Endothelial cell of umbilical vein (primary cell): ENCODE data around the gene PIK3R1. TPM values are rescaled to one million over a fixed set of nuclear protein-coding genes. Genes with fewer than 3 reads are reported as not detected.

ENCODE experiments used
- BruUV-seq: library from RNA; stranded (reverse); fragments of 400-500 nt; replicated peaks from 2 replicates; lab custom pipeline; 2021; lab: Mats Ljungman, UMichigan
- CTCF ChIA-PET: fragments of 300-600, 350-600 bp; sonication (Branson Sonifier 250); formaldehyde crosslinking; loops from one replicate; lab custom pipeline; 2021; ENCODE audit warnings: antibody characterized with exemption, inconsistent platforms; lab: Charles Lee
- POLR2A ChIA-PET: fragments of 300-600, 350-600 bp; sonication (Branson Sonifier 250); formaldehyde crosslinking; loops from one replicate; lab custom pipeline; 2021; ENCODE audit warnings: antibody characterized with exemption, inconsistent platforms; lab: Charles Lee
- DNase-seq: peaks from one replicate; pipeline ENCODE4 v3.0.0-alpha.2; 2011; ENCODE audit warnings: low read depth, low spot score
- FAIRE-seq: peaks from 2 replicates; lab custom pipeline; 2011; peaks lifted over from hg19 to GRCh38; lab: Jason Lieb, UNC
- H2AFZ ChIP-seq: 2 replicates; pipeline ENCODE4 v1.6.0; 2012; ENCODE audit warnings: low read depth, low read length, control low read depth, inconsistent platforms
- H3K27ac ChIP-seq: 2 replicates; pipeline ENCODE4 v1.5.1; 2011; ENCODE audit warnings: low read depth, mild to moderate bottlenecking, control low read depth, low read length, moderate library complexity; ENCODE audit not compliant: insufficient read depth
- H3K27me3 ChIP-seq, 2 experiments: 2 replicates each; pipeline versions ENCODE4 v1.6.0 to v1.6.1; 2011; ENCODE audit warnings: low read length in 2 of 2, mixed read lengths in 1 of 2; ENCODE audit not compliant: control insufficient read depth in 2 of 2, insufficient read depth in 2 of 2
- H3K36me3 ChIP-seq, 2 experiments: 2 replicates in 1 of 2; 3 replicates in 1 of 2; pipeline ENCODE4 v1.5.1; 2011; ENCODE audit warnings: low read length in 2 of 2, mild to moderate bottlenecking in 1 of 2, moderate library complexity in 1 of 2; ENCODE audit not compliant: control insufficient read depth in 2 of 2, insufficient read depth in 2 of 2; ENCODE audit errors: extremely low read depth in 1 of 2
- H3K4me1 ChIP-seq: 3 replicates; pipeline ENCODE4 v1.5.1; 2011; ENCODE audit warnings: mild to moderate bottlenecking, low read length; ENCODE audit not compliant: control insufficient read depth, insufficient read depth; ENCODE audit errors: extremely low read depth
- H3K4me2 ChIP-seq: 2 replicates; pipeline ENCODE4 v1.6.1; 2011; ENCODE audit warnings: low read length, control low read depth, mixed read lengths; ENCODE audit not compliant: insufficient read depth
- H3K4me3 ChIP-seq, 3 experiments: fragments of 200-600 bp in 1 of 3; sonication (generic), shearing (Covaris generic) in 1 of 3; replicated peaks in 1 of 3; 2 replicates each; pipeline ENCODE4 v1.5.1; 2011 to 2016; ENCODE audit warnings: control low read depth in 3 of 3, low read length in 3 of 3, mild to moderate bottlenecking in 2 of 3, inconsistent platforms in 1 of 3, low read depth in 1 of 3, moderate library complexity in 1 of 3; ENCODE audit not compliant: insufficient read depth in 1 of 3
- H3K79me2 ChIP-seq: 2 replicates; pipeline ENCODE4 v1.6.0; 2012; ENCODE audit warnings: low read length, inconsistent platforms; ENCODE audit not compliant: control insufficient read depth, insufficient read depth
- H3K9ac ChIP-seq: replicated peaks from 2 replicates; pipeline ENCODE3; 2011; ENCODE audit warnings: low read length, control low read depth; ENCODE audit not compliant: insufficient read depth; ENCODE audit errors: extremely low read depth
- H3K9me1 ChIP-seq: replicated peaks from 3 replicates; pipeline ENCODE4 v1.6.0; 2011; ENCODE audit warnings: mild to moderate bottlenecking, low read length; ENCODE audit not compliant: control insufficient read depth, insufficient read depth; ENCODE audit errors: extremely low read depth
- H3K9me3 ChIP-seq: replicated peaks from 2 replicates; pipeline ENCODE4 v1.5.1; 2012; ENCODE audit warnings: low read length, inconsistent platforms; ENCODE audit not compliant: control insufficient read depth, insufficient read depth
- H4K20me1 ChIP-seq: replicated peaks from 2 replicates; pipeline ENCODE3; 2011; ENCODE audit warnings: mild to moderate bottlenecking, low read length; ENCODE audit not compliant: control insufficient read depth, insufficient read depth; ENCODE audit errors: extremely low read depth
- CTCF ChIP-seq, 2 donors: IDR thresholded peaks; 1 replicate in 1 of 2; 2 replicates in 1 of 2; pipeline ENCODE4 v1.5.1; 2011; ENCODE audit warnings: low read length in 2 of 2, mild to moderate bottlenecking in 2 of 2, moderate library complexity in 2 of 2, control low read depth in 1 of 2, inconsistent platforms in 1 of 2, low read depth in 1 of 2; ENCODE audit not compliant: insufficient read depth in 1 of 2; ENCODE audit errors: extremely low read depth in 1 of 2
- GATA2 ChIP-seq: IDR thresholded peaks from 2 replicates; pipeline ENCODE4 v1.7.0; 2011; ENCODE audit warnings: low read depth, mild to moderate bottlenecking, moderate library complexity, mixed read lengths, low read length; ENCODE audit not compliant: insufficient read length, insufficient read depth
- JUN ChIP-seq: IDR thresholded peaks from 2 replicates; pipeline ENCODE4 v1.6.1; 2011; ENCODE audit warnings: borderline replicate concordance, low read depth; ENCODE audit not compliant: insufficient read length, insufficient read depth
- MYC ChIP-seq: IDR thresholded peaks from one replicate; pipeline ENCODE4 v1.6.1; 2011; ENCODE audit warnings: mild to moderate bottlenecking, low read depth, low read length
- POLR2A ChIP-seq: IDR thresholded peaks from 2 replicates; pipeline ENCODE4 v1.6.1; 2012; ENCODE audit warnings: low read depth, mild to moderate bottlenecking, control low read depth, low read length
- POLR2AphosphoS5 ChIP-seq: IDR thresholded peaks from 2 replicates; pipeline ENCODE4 v1.6.1; 2012; ENCODE audit warnings: low read depth, mild to moderate bottlenecking, control low read depth, low read length, moderate library complexity; ENCODE audit not compliant: insufficient read depth
- dilution Hi-C: fragments of 300-500 bp; cut with MboI; formaldehyde crosslinking; loops from one replicate; pipeline ENCODE4 v1.15.0; 2019; ENCODE audit warnings: low sequenced_read_pairs; ENCODE audit not compliant: extremely low pct_ligation_motif_present
- intact Hi-C: fragments of 100-400 bp; cut with micrococcal nuclease; formaldehyde crosslinking; loops from one replicate; pipeline ENCODE4 v1.10.0; 2022
- polyA plus RNA-seq, 4 experiments: library from polyadenylated mRNA; depleted of rRNA in 3 of 4; stranded (reverse) in 3 of 4; unstranded in 1 of 4; fragments of >200 nt; gene quantifications; 2 replicates each; pipeline versions ENCODE4 v1.2.1 to v1.2.3, GENCODE V29; 2011 to 2012; ENCODE audit warnings: missing spikeins in 1 of 4
- total RNA-seq: library from RNA; stranded (reverse); gene quantifications from 2 replicates; pipeline ENCODE4 v1.2.3, GENCODE V29; 2021

PIK3R1 gene
- total and polyA plus RNA-seq, 2 donors (not counting 3 experiments of a cell fraction or from before 2014, with no cell fraction given): 2.8 to 30.0 TPM

- DNase-seq: peak; percentile 32
- ChIA-PET POLR2A (interaction anchor here (0.6 to 0.7 kb wide), 2 partner anchors 1107 to 1470 kb away, joined by 3 to 4 read pairs; no protein-coding TSS in a partner anchor), CTCF (interaction anchor here (0.6 to 5.3 kb wide), 29 partner anchors 10 to 1966 kb away, joined by 3 to 54 read pairs (median 3); no protein-coding TSS in a partner anchor)
- dilution Hi-C loops: loop anchor here (25.0 kb wide), 1 partner anchor 1110 kb away; no protein-coding TSS in a partner anchor
- Histone ChIP-seq H3K4me2 (no peak overlapping the region), H3K79me2 (peaks cover 10% of the 10 kb centered on the region), H3K9me3 (no peaks in the 10 kb centered on the region), H3K4me1 (no peaks in the 10 kb centered on the region), H2AFZ (no peak overlapping the region), H3K9me1 (no peaks in the 10 kb centered on the region), H3K9ac (no peak overlapping the region), H3K27me3 (no peaks in the 10 kb centered on the region), H3K36me3 (peaks cover 0 to 12% of the 10 kb centered on the region in 2 experiments), H3K4me3 (no peak overlapping the region), H3K27ac (no peak overlapping the region), H4K20me1 (no peaks in the 10 kb centered on the region)
- TF ChIP-seq CTCF (IDR thresholded peaks at IDR 0.05; ENCODE audit: extremely low read depth in 1 of 2, insufficient read depth in 1 of 2, low read depth in 1 of 2, low read length in 2 of 2): peak in 1 of 2 donors; percentile 15
- no peak for TF ChIP-seq JUN
- no TSS peak for BruUV-seq
- intact Hi-C loops: loop anchor here (1.0 to 2.0 kb wide), 2 partner anchors 1025 to 1106 kb away; no protein-coding TSS in a partner anchor
- FAIRE-seq: no peak
Observed at GRCh38 chr5:68272289-68272688, 56.7 kb downstream of the PIK3R1 start.

- Histone ChIP-seq H3K9me3 (no peaks in the 10 kb centered on the region), H3K79me2 (peaks cover 8% of the 10 kb centered on the region), H3K27ac (no peak overlapping the region), H2AFZ (no peak overlapping the region), H3K27me3 (no peaks in the 10 kb centered on the region), H3K36me3 (peaks cover 1 to 12% of the 10 kb centered on the region in 2 experiments), H3K4me2 (no peak overlapping the region), H3K4me1 (no peaks in the 10 kb centered on the region), H4K20me1 (no peaks in the 10 kb centered on the region), H3K9me1 (no peaks in the 10 kb centered on the region), H3K9ac (no peak overlapping the region), H3K4me3 (no peak overlapping the region)
- FAIRE-seq: no peak
- POLR2A ChIA-PET: interaction anchor here (0.6 kb wide), 1 partner anchor 234 kb away, joined by 13 read pairs; no protein-coding TSS in a partner anchor
- BruUV-seq: no TSS peak
- TF ChIP-seq GATA2: no peak
- TF ChIP-seq MYC: no peak
- no peak for TF ChIP-seq JUN
- no peak for TF ChIP-seq CTCF (IDR thresholded peaks at IDR 0.05; ENCODE audit: extremely low read depth in 1 of 2, insufficient read depth in 1 of 2, low read depth in 1 of 2, low read length in 2 of 2)
- no peak for TF ChIP-seq POLR2A
- TF ChIP-seq POLR2AphosphoS5: no peak
- dilution Hi-C loops: loop anchor here (25.0 kb wide), 1 partner anchor 1112 kb away; no protein-coding TSS in a partner anchor
- no peak for DNase-seq
- intact Hi-C loops: loop anchor here (2.0 kb wide), 1 partner anchor 1027 kb away; no protein-coding TSS in a partner anchor
- CTCF ChIA-PET: interaction anchor here (1.4 to 5.3 kb wide), 2 partner anchors 13 to 1028 kb away, joined by 3 to 54 read pairs; no protein-coding TSS in a partner anchor
Observed at GRCh38 chr5:68273717-68274409, 58.3 kb downstream of the PIK3R1 start.
